GM12874 (cell line): Measurements from ENCODE around the gene LEPROT.

Source experiments
- TF ChIP-seq, protein P1 (sequence below): IDR thresholded peaks from 2 replicates; pipeline ENCODE4 v1.5.1; 2011; ENCODE audit warnings: low read depth, mild to moderate bottlenecking, control low read depth, low read length, moderate library complexity; ENCODE audit not compliant: insufficient read depth

Gene LEPROT

DNA sequence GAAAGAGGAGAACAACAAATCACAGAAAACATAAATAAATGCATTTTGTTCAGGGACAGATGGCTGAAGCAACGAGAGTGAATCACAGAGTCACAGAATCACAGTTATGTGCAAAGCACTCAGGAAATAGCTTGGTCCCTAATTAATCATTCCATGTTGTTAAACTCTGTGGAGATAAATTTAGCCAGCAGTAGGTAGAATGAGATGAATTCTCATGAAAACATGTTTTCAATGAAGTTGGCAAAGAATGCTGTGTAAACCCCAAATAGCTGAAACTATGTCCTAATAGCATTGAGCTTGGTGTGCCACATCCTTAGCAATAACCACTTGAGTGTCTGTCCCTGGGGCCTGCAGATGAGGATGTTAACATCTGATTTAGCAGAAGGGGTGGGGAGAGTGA, 20.4 kb downstream of the LEPROT start:
- TF ChIP-seq, protein P1, sequence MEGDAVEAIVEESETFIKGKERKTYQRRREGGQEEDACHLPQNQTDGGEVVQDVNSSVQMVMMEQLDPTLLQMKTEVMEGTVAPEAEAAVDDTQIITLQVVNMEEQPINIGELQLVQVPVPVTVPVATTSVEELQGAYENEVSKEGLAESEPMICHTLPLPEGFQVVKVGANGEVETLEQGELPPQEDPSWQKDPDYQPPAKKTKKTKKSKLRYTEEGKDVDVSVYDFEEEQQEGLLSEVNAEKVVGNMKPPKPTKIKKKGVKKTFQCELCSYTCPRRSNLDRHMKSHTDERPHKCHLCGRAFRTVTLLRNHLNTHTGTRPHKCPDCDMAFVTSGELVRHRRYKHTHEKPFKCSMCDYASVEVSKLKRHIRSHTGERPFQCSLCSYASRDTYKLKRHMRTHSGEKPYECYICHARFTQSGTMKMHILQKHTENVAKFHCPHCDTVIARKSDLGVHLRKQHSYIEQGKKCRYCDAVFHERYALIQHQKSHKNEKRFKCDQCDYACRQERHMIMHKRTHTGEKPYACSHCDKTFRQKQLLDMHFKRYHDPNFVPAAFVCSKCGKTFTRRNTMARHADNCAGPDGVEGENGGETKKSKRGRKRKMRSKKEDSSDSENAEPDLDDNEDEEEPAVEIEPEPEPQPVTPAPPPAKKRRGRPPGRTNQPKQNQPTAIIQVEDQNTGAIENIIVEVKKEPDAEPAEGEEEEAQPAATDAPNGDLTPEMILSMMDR, result no peak

DNA sequence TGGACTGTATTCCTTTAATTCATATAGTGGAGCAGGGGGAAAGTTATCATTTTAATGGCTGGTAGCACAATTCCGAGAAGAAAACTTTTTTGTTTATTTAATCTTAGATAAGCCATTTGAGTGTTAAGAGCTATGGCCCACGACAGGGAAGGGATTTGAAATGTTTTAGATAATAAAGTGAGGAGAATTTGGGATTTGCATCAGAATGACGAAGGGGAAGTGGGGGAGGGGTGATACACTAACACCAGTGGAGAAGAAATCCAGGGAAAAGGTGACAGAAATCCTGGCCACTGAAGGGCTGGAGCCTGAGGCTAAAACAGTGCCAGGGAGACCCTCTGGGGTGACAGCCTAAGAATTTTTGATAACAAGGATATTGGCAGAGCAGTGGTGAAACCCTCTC, 21.0 kb downstream of the LEPROT start:
- TF ChIP-seq, protein P1, result no peak

DNA sequence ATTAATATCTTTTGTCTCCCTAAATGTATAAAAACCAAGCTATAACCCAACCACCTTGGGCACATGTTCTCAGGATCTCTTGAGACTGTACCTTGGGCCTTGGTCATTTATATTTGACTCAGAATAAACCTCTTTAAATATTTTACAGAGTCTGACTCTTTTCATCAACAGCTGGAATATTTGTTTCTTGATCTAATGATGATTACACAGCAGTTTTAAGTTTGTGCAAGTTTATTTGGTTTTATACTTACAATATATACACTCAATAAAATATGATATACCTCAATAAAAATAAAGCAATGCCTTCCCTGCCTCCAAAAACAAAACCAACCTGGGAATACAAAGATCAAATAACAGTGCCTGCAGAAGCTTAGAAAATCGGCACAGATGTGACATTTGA, 22.0 kb downstream of the LEPROT start:
- TF ChIP-seq, protein P1, result no peak

DNA sequence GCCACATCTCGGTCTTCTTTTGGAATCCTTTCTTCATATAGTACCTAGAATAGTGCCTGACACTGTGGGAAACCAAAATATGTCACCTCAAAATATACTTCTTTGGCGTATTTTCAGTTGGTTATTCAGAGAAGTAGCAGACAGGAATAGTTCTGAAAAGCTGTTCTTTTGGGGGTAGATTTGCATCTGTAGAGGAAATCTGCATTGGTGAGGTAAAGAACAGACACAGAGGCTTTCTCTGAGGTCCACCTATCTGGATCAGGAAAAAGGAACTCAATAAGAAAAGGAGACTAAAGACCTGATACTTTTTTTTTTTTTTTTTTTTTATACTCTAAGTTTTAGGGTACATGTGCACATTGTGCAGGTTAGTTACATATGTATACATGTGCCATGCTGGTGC, 23.2 kb downstream of the LEPROT start:
- TF ChIP-seq, protein P1, result no peak

DNA sequence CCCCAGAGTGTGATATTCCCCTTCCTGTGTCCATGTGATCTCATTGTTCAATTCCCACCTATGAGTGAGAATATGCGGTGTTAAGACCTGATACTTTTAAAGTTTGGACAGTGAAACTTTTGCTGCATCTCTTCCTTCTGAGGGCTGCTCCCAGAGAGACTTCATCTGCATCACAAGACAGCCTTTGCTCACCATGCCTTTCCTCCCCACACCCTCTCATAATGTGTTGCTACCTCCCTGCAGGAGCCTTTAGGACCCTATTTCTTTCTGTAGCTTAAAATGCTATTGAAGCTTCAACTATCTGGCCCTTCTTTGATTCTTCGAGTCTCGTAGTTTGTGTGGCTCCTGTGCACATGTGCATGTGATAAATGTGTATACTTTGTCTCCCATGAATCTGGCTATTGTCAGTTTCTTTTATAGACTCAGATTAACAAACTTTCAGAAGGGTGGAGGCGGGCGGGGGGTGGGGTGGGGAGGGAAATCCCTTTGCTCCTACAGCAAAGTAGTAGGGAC, 23.7 kb downstream of the LEPROT start:
- TF ChIP-seq, protein P1, result no peak

DNA sequence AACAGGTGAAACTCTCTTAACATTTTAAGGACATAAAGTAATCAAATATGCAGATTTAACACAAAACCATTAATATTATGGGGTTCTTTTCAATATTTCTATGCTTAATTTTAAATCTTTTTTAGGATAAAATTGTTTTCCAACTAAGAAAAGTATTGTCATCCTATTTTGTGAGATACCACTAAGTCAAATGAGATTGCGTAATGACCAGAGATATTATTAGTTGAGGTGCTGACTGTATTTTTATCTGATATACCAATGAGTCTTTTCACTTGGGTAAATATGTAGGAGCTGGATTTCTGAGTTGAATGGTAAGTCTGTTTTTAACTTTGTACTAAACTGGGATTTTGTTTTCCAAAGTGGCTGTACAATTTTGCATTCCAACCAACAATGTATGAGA, 25.4 kb downstream of the LEPROT start:
- TF ChIP-seq, protein P1, result no peak

DNA sequence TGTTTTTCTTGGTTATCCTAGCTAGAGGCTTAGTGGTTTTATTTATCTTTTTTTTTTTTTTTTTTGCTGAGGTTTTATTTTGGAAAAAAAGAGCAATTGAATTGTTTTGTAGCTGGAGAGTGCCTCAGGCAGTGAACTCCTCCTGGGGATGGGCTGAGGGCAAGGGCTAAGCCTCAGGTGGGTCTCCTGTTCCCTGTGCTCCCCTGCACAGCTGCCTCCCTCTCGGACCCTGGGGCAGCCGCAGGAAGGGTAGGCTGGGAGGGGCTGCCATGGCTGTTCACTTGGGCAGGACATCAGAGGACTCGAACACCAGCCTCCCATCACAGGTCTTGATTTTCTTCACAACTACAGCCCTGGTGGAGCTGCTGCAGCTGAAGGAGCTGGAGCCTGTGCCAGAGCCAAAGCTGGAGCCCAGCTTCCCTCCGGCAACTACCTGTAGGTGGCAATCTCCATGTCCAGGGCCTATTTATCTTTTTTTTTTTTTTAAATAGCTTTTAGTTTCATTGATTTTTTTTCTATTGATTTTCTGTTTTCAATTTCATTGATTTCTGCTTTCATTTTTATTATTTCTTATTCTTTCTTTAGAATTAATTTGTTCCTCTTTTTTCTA, 28.9 kb downstream of the LEPROT start:
- TF ChIP-seq, protein P1, result no peak
